Mononuclear cell (primary cell): ENCODE results near the gene HCCS. TPM values are rescaled to one million over a fixed set of nuclear protein-coding genes. Genes with fewer than 3 reads are reported as not detected.

ENCODE experiments used
- H3K27me3 ChIP-seq: 2 replicates; pipeline ENCODE4 v1.6.0; 2011; ENCODE audit warnings: low read length, control low read depth; ENCODE audit not compliant: insufficient read depth
- H3K4me1 ChIP-seq: 2 replicates; pipeline ENCODE4 v1.5.1; 2011; ENCODE audit warnings: mild to moderate bottlenecking, low read length, control low read depth; ENCODE audit not compliant: insufficient read depth
- H3K4me3 ChIP-seq: 2 replicates; pipeline ENCODE4 v1.5.1; 2011; ENCODE audit warnings: mild to moderate bottlenecking, low read length, moderate library complexity
- H3K9me3 ChIP-seq: 2 replicates; pipeline ENCODE4 v1.5.1; 2011; ENCODE audit warnings: low read depth, mild to moderate bottlenecking, control low read depth, low read length
- total RNA-seq: library from RNA; depleted of rRNA; stranded (reverse); fragments of >200 nt; gene quantifications from one replicate; pipeline ENCODE4 v1.2.3, GENCODE V29; 2012

The HCCS gene
- total RNA-seq, 1 donor: 3.9 TPM

DNA sequence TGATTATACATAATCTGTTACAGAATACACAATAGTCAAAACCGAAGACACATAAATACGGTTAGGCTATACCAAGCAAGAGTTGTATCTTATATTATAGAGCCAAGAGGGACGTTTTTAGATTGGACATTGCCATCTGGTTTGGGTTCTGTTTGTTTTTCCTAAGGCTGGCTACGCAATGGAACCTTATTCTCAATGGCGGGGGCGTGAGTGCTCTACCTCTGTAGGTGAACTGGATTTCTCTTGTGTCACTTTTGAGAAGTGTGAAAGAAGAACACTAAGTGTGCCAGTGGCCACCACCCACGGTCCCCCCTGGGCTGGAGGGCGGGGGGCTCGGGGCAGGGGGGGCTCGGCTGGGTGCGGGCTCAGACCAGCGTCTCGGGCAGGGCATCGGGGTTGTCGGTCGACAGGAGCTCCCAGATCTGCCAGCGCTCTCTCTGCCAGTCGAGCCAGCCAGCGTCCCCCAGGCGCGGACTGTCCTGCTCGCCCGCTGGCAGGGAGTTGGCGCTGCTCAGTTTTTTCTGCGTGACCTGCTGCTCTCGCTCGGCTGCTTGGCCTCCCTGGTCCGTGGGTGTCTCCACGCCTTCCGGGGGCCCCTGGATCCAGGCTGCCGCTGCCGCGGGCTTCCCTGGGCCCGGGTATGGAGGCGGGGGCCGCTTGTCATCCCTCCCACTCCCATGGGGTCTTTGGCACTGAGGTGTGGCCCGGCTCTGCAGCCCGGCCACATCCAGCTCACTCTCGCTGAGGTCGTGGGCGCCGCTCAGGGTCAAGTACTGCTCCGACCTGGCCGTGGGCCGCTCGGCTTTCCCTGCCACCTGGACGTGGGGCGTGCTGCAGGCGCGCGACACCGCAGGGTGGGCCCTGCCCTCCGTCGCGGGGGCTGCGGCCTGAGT, 27.6 kb downstream of the HCCS start:
- H3K4me1 ChIP-seq: no peaks in the 10 kb centered on the region
- H3K4me3 ChIP-seq: no peak overlapping the region

DNA sequence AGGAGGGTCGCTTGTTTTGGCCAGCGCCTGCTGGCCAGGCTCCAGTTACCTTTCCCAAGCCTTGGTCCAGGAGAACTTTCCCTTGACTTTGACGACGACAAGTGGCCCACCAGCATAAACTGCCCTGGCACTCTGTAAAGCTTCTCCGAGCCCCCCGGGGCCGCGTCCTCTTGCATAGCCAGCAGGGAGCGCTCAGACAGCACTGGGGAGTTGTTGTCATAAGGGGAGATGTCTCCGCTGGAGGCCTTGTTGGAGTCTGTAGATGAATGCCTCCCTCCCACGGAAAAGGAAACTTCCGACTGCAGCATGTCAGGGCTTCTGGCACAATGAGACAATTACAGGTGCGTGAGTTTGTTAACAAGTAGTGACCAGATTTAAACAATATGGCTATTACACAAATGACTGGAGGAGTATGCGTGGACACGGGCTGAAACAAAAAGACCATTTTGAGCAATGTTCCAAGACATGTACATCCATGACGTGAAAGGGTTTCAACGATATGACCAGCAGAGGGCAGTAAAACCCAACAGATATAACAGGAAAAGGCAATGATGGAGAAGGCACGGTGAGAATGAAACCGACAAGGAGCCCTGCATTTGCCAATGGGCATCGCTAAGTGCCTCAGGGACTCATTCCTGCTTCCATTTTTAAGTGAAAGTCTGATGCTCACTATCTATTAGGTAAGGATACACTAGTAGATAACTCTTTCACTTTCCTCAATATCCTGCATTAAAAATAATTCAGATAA, 33.0 kb downstream of the HCCS start:
- Histone ChIP-seq H3K27me3 (no peaks in the 10 kb centered on the region), H3K4me3 (no peak overlapping the region), H3K4me1 (no peaks in the 10 kb centered on the region), H3K9me3 (no peaks in the 10 kb centered on the region)

More for the DNA sequence above, 27.6 kb downstream of the HCCS start:
- Histone ChIP-seq H3K9me3 (no peaks in the 10 kb centered on the region), H3K27me3 (no peaks in the 10 kb centered on the region)

DNA sequence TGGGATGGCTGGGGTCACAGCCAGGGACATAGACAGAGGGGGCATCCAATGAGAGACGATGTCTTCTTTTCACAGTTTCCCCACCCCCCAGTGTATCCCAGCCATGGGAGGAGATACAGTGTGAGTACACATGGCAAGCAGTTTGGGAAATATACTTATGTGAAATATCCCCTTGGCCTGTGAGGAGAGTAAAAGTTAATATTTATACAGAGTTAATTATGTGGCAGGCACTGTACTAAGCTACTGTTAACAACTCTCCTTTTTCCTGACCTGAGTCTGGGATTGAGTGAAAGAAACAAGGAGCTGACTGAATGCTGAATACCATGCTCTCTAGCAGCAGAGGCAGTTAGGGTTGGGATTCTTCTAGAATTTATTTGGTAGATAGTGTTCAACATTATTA, 35.3 kb downstream of the HCCS start:
- Histone ChIP-seq H3K9me3 (no peaks in the 10 kb centered on the region), H3K4me3 (no peak overlapping the region), H3K4me1 (no peaks in the 10 kb centered on the region), H3K27me3 (no peaks in the 10 kb centered on the region)

DNA sequence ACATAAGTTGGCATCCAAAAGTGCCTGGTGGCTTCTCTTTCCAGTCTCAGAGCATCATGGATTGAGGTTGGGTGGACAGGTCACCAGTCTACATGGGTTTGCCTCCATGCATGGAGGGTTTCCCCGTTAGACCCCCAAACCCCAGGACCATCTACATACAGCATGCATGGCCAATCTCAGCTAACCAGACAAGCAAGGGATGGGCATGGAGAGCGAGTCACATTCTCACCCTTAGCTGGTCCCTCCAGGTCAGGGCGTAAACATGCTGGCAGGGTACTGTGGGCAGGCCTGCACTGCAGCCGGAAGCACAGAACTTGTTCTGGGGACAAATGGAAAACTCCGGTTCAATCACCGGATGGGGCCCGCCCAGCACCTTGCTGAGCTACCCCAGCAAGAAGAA, 37.3 kb downstream of the HCCS start:
- Histone ChIP-seq H3K4me3 (no peak overlapping the region), H3K27me3 (no peaks in the 10 kb centered on the region), H3K9me3 (no peaks in the 10 kb centered on the region), H3K4me1 (no peaks in the 10 kb centered on the region)

DNA sequence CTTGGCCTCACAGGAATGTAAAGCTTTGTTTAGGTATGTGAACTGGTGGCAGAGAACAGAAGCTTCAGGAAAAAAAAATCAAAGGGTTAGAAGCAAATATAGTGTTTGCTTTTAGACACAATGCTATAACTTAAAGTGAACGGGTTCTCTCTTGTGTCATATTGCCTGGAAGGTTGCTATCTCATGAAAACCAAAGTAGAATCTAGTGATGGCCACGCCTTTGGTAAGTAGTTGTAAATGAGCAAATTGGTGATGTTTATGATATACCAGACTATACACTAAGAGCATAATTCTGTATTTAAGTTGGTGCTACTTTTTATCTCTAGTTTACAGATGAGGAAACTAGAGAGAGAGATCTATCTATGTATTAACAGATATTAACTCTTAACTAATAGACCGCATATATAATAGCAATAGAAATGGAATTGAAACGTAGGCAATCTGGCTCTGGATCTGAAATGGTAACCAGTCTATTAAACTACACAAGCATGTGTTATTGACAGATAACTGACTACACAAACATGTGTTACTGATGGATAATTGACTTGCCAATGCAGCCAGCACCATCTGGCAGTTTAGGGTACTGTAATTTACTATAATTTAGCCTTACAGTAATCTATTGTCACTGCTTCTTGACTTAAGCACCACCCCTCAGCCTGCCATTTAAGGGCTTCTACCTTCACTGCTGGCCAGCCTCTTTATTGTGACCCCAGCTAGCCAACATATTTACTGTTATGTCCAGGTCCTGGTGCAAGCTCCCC, 40.8 kb downstream of the HCCS start:
- Histone ChIP-seq H3K9me3 (no peaks in the 10 kb centered on the region), H3K27me3 (no peaks in the 10 kb centered on the region), H3K4me1 (no peaks in the 10 kb centered on the region), H3K4me3 (no peak overlapping the region)

DNA sequence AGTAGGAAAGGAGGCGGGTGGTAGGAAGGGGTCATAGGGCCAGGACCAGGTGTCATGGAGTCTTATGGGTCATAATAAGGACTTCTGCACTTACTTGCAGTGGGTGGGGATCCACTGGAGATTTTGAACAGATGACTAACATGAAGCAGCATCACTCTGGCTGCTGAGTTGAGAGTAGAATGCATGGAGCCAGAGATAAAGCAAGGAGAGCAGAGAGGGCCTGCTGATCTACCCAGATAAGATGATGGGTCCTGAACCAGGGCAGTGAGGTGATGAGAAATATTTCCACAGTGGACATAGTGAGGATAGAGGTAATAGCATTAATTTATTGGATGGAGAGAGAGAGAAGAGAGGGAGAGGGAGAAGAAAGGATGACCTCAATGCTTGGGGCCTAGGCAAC, 48.0 kb downstream of the HCCS start:
- Histone ChIP-seq H3K27me3 (no peaks in the 10 kb centered on the region), H3K9me3 (no peaks in the 10 kb centered on the region), H3K4me1 (no peaks in the 10 kb centered on the region), H3K4me3 (no peak overlapping the region)

DNA sequence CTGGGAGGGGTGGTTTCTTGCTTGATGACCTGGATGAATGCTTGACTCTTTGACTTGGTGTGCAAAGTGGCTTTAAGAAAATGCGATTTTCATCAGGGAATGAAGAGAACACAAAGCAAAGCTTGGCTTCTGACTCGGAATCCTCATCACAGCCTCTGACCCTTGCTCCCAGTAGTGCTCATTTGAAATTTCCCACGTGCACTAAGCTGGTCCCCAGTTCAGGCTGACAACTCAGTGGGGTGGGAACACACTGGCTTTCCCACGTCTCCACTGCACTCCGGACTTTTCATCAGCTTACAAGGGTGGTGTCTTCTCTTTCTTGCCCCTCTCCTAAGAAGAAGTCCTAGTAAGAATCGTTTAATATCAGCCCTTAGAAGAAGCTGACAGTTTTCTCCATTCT, 53.3 kb downstream of the HCCS start:
- Histone ChIP-seq H3K9me3 (no peaks in the 10 kb centered on the region), H3K27me3 (no peaks in the 10 kb centered on the region), H3K4me1 (no peaks in the 10 kb centered on the region), H3K4me3 (no peak overlapping the region)

DNA sequence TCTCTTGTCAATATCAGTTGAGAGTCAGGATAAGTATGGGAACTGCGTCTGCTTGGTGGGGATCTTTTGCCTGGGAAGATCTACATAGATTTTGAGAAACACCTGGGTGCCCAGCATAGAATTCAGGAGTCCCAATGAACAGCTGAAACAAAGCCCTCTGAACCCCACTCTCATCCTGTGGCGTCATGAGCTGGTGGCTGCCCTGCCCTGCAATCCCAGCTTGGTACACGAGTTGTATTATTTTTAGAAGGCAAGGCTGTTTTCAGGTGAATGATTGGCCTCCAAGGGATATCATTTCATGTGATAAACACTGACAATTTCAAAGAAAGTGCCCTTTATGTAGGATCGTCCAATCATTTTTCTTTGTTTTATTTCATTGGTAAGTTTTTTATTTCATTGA, 60.8 kb downstream of the HCCS start:
- Histone ChIP-seq H3K27me3 (no peaks in the 10 kb centered on the region), H3K9me3 (no peaks in the 10 kb centered on the region), H3K4me3 (no peak overlapping the region), H3K4me1 (no peaks in the 10 kb centered on the region)

DNA sequence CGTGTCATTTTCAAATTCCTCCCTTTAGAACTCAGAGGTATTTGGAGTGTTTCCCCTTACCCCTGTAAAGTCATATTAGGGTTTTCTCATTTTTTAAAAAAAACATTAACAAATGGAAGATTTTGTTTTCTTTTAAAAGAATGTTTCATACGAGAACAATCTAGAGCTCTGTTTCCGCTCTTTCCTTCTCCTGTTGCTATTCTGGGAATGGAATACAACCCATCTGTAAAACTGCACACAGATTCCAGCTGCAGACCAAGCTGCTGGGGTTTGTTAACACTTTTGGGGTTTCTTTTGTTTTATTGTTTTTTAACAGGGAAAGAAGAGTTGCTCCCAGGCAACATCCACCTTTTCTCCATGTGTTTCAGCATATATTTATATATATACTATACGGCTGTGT, 61.3 kb downstream of the HCCS start:
- Histone ChIP-seq H3K9me3 (no peaks in the 10 kb centered on the region), H3K4me3 (no peak overlapping the region), H3K4me1 (no peaks in the 10 kb centered on the region), H3K27me3 (no peaks in the 10 kb centered on the region)

Other genes with a start within 250 kb of the HCCS start
- gene AMELX, start 182.1 kb downstream of the HCCS start, total RNA-seq: not detected